CD14-positive monocyte (primary cell): ENCODE results near the gene ABI3. TPM values are rescaled to one million over a fixed set of nuclear protein-coding genes. Genes with fewer than 3 reads are reported as not detected.

Experiments
- DNase-seq, 3 donors: peaks; one replicate each; pipeline ENCODE4 v3.0.0-alpha.2; 2011 to 2022
- H2AFZ ChIP-seq: 2 replicates; pipeline ENCODE4 v1.6.0; 2012; ENCODE audit warnings: mild to moderate bottlenecking, low read depth, low read length, inconsistent platforms; ENCODE audit not compliant: insufficient read depth, poor library complexity, severe bottlenecking
- H3K27ac ChIP-seq, 2 donors: 1 replicate in 1 of 2; 2 replicates in 1 of 2; pipeline ENCODE4 v1.5.1; 2012 to 2013; ENCODE audit warnings: low read length in 2 of 2, control low read depth in 1 of 2, inconsistent platforms in 1 of 2, low read depth in 1 of 2, mild to moderate bottlenecking in 1 of 2
- H3K27me3 ChIP-seq, 2 donors: one replicate each; pipeline versions ENCODE4 v1.6.0 to v1.6.1; 2011 to 2013; ENCODE audit warnings: low read length in 2 of 2; ENCODE audit not compliant: control insufficient read depth in 2 of 2, insufficient read depth in 2 of 2
- H3K36me3 ChIP-seq, 2 donors: replicated peaks in 1 of 2; 1 replicate in 1 of 2; 2 replicates in 1 of 2; pipeline versions ENCODE4 v1.5.1 to v1.6.1; 2012 to 2013; ENCODE audit warnings: low read length in 2 of 2, control low read depth in 1 of 2, inconsistent platforms in 1 of 2, mild to moderate bottlenecking in 1 of 2; ENCODE audit not compliant: insufficient read depth in 2 of 2, control insufficient read depth in 1 of 2
- H3K4me1 ChIP-seq, 2 donors: 1 replicate in 1 of 2; 2 replicates in 1 of 2; pipeline versions ENCODE4 v1.5.1 to v1.6.1; 2012 to 2013; ENCODE audit warnings: low read length in 2 of 2, control low read depth in 1 of 2, inconsistent platforms in 1 of 2, mild to moderate bottlenecking in 1 of 2, moderate library complexity in 1 of 2; ENCODE audit not compliant: insufficient read depth in 2 of 2, control insufficient read depth in 1 of 2
- H3K4me2 ChIP-seq: replicated peaks from 2 replicates; pipeline ENCODE3; 2012; ENCODE audit warnings: low read length, moderate library complexity, mild to moderate bottlenecking; ENCODE audit not compliant: poor library complexity, severe bottlenecking; ENCODE audit errors: extremely low read depth
- H3K4me3 ChIP-seq, 3 experiments: fragments of 200-600 bp in 1 of 3; sonication (generic) in 1 of 3; replicated peaks in 1 of 3; 1 replicate in 2 of 3; 2 replicates in 1 of 3; pipeline ENCODE4 v1.5.1; 2011 to 2013; ENCODE audit warnings: low read length in 3 of 3, mild to moderate bottlenecking in 3 of 3, control low read depth in 2 of 3, low read depth in 2 of 3, inconsistent platforms in 1 of 3, moderate library complexity in 1 of 3
- H3K79me2 ChIP-seq: 2 replicates; pipeline ENCODE4 v1.6.0; 2012; ENCODE audit warnings: mild to moderate bottlenecking, control low read depth, inconsistent platforms, low read length, moderate library complexity; ENCODE audit not compliant: insufficient read depth
- H3K9ac ChIP-seq: 2 replicates; pipeline ENCODE4 v1.6.0; 2017; ENCODE audit warnings: low read length, mild to moderate bottlenecking; ENCODE audit not compliant: insufficient read depth, poor library complexity, severe bottlenecking
- H3K9me3 ChIP-seq, 2 donors: replicated peaks in 1 of 2; 1 replicate in 1 of 2; 2 replicates in 1 of 2; pipeline versions ENCODE4 v1.5.1 to v1.6.1; 2012 to 2013; ENCODE audit warnings: low read length in 2 of 2, control low read depth in 1 of 2; ENCODE audit not compliant: control insufficient read depth in 1 of 2, insufficient read depth in 1 of 2
- H4K20me1 ChIP-seq: 2 replicates; pipeline ENCODE4 v1.6.0; 2012; ENCODE audit warnings: mild to moderate bottlenecking, low read length, control low read depth, moderate library complexity; ENCODE audit not compliant: insufficient read depth
- H3K27ac Mint-ChIP-seq, 7 donors: one replicate each; pipeline ENCODE4 v1.8.0; 2020; ENCODE audit warnings: mild to moderate bottlenecking in 7 of 7, mixed read lengths in 7 of 7, moderate library complexity in 6 of 7, inconsistent platforms in 2 of 7
- H3K27me3 Mint-ChIP-seq, 3 donors: one replicate each; pipeline ENCODE4 v1.8.0; 2021 to 2022; ENCODE audit warnings: low read depth in 3 of 3, mild to moderate bottlenecking in 3 of 3, mixed read lengths in 3 of 3, moderate library complexity in 3 of 3, inconsistent platforms in 1 of 3
- H3K36me3 Mint-ChIP-seq, 2 donors: one replicate each; pipeline ENCODE4 v1.8.0; 2020; ENCODE audit warnings: mixed read lengths in 2 of 2, inconsistent platforms in 1 of 2, mild to moderate bottlenecking in 1 of 2
- H3K4me1 Mint-ChIP-seq: one replicate; pipeline ENCODE4 v1.8.0; 2020; ENCODE audit warnings: mild to moderate bottlenecking, mixed read lengths
- H3K4me3 Mint-ChIP-seq, 2 donors: one replicate each; pipeline ENCODE4 v1.8.0; 2020; ENCODE audit warnings: mild to moderate bottlenecking in 2 of 2, mixed read lengths in 2 of 2, moderate library complexity in 1 of 2
- H3K9me3 Mint-ChIP-seq, 7 donors: one replicate each; pipeline ENCODE4 v1.8.0; 2020 to 2022; ENCODE audit warnings: mixed read lengths in 7 of 7, mild to moderate bottlenecking in 6 of 7, moderate library complexity in 6 of 7, inconsistent platforms in 2 of 7
- CTCF ChIP-seq: fragments of 200-600 bp; IDR thresholded peaks from one replicate; pipeline ENCODE4 v1.8.0; 2022; ENCODE audit warnings: antibody characterized with exemption, mild to moderate bottlenecking
- WGBS: methylation state at CpG from one replicate; pipeline ENCODE4 v1.1.5; 2013; ENCODE audit warnings: missing lambda C conversion rate; ENCODE audit not compliant: insufficient coverage; 5-methylcytosine and 5-hydroxymethylcytosine counted together
- intact Hi-C, 2 donors: fragments of 100-400 bp; cut with micrococcal nuclease; formaldehyde crosslinking; loops; one replicate each; pipeline versions ENCODE4 v1.15.0 to v1.15.1; 2023
- polyA plus RNA-seq, 3 donors: library from polyadenylated mRNA; depleted of rRNA in 1 of 3; unstranded in 2 of 3; stranded (reverse) in 1 of 3; fragments of 300-500 nt in 2 of 3; fragments of >200 nt in 1 of 3; fragmentation: Illumina TruSeq in 2 of 3; gene quantifications; 1 replicate in 2 of 3; 2 replicates in 1 of 3; pipeline ENCODE4 v1.2.3, GENCODE V29; 2012 to 2021

ABI3 gene
- polyA plus RNA-seq, 3 donors, result 43.2 to 90.6 (median 73.2) TPM

- Histone ChIP-seq H3K4me2 (peak overlapping the region; percentile 67), H3K4me3 (peak overlapping the region in 2 of 3 experiments; percentile 39 to 72), H3K27me3 (peaks cover 0 to 7% of the 10 kb centered on the region in 2 donors), H3K79me2 (peaks cover 9% of the 10 kb centered on the region), H3K36me3 (peaks cover 16 to 23% of the 10 kb centered on the region in 2 donors), H2AFZ (peak overlapping the region; percentile 48), H3K4me1 (peaks cover 82 to 91% of the 10 kb centered on the region in 2 donors), H3K9ac (peak overlapping the region; percentile 79), H4K20me1 (no peaks in the 10 kb centered on the region), H3K27ac (peak overlapping the region; percentile 97 to 99), H3K9me3 (no peaks in the 10 kb centered on the region)
- Mint-ChIP-seq H3K4me1 (peaks cover 82% of the 10 kb centered on the region), H3K36me3 (peaks cover 33 to 52% of the 10 kb centered on the region in 2 donors), H3K27me3 (peaks cover 14 to 24% (median 14%) of the 10 kb centered on the region in 3 donors), H3K27ac (peak overlapping the region; percentile 99 to 100 (median 99)), H3K4me3 (peak overlapping the region; percentile 67 to 76), H3K9me3 (peaks cover 0 to 8% (median 0%) of the 10 kb centered on the region in 7 donors)
- peak; percentile 91 to 95 (median 92) for DNase-seq
- intact Hi-C loops, result loop anchor here in 1 of 2 donors (2.0 kb wide), 1 partner anchor 26 kb away; no protein-coding TSS in a partner anchor
- peak; percentile 62 for TF ChIP-seq CTCF
- 9% methylated on average over 24 of the region's 37 CpGs for WGBS
Observed at GRCh38 chr17:49218941-49219913, 8.7 kb downstream of the ABI3 start.

GRCh38 chr17:49219987-49220386 lies 9.5 kb downstream of the ABI3 start:
- Histone ChIP-seq H3K36me3 (peaks cover 16 to 23% of the 10 kb centered on the region in 2 donors), H3K9ac (peak overlapping the region; percentile 79), H3K4me2 (peak overlapping the region; percentile 67), H3K27me3 (peaks cover under 1 to 15% of the 10 kb centered on the region in 2 donors), H3K4me3 (peak overlapping the region in 2 of 3 experiments; percentile 39 to 72), H4K20me1 (peaks cover 3% of the 10 kb centered on the region), H3K27ac (peak overlapping the region; percentile 97 to 99), H2AFZ (peak overlapping the region; percentile 48), H3K79me2 (peaks cover 2% of the 10 kb centered on the region), H3K4me1 (peaks cover 82 to 91% of the 10 kb centered on the region in 2 donors), H3K9me3 (no peaks in the 10 kb centered on the region)
- peaks cover 19 to 32% (median 21%) of the 10 kb centered on the region in 3 donors for H3K27me3 Mint-ChIP-seq
- peak overlapping the region in 1 of 2 donors; percentile 76 for H3K4me3 Mint-ChIP-seq
- no peak for DNase-seq
- WGBS, result 91% methylated on average over 10 of the region's 15 CpGs
- H3K4me1 Mint-ChIP-seq, result peaks cover 81% of the 10 kb centered on the region
- H3K27ac Mint-ChIP-seq, result peak overlapping the region; percentile 99 to 100 (median 99)
- intact Hi-C loops, result loop anchor here in 1 of 2 donors (2.0 kb wide), 1 partner anchor 27 kb away; no protein-coding TSS in a partner anchor
- peaks cover 31 to 49% of the 10 kb centered on the region in 2 donors for H3K36me3 Mint-ChIP-seq
- peak; percentile 30 for TF ChIP-seq CTCF
- H3K9me3 Mint-ChIP-seq, result peaks cover 0 to 11% (median 3%) of the 10 kb centered on the region in 7 donors
